DMS114 treated with DMSO at 0.1 percent for 48 hours (cell line): ENCODE measurements around the gene ARMC9.
"Not testable (repeated sequence)": the region's sequence is repeated elsewhere in the genome, so short reads cannot be mapped to it uniquely, and the experiment has no call there.

Source experiments
- DNase-seq: peaks from one replicate; lab custom pipeline; 2025; ENCODE audit not compliant: unreplicated experiment; lab: John Stamatoyannopoulos, UW

The ARMC9 gene

GRCh38 chr2:231395188-231396057 lies 197.0 kb downstream of the ARMC9 start, which contains the start of gene B3GNT7:
B3GNT7 (plus strand) TSS chr2:231395710; CDS start chr2:231395804, 94 bp downstream.
- no peak for DNase-seq

- no peak for DNase-seq
Measured at GRCh38 chr2:231396058-231396821, 197.8 kb downstream of the ARMC9 start.

GRCh38 chr2:231397011-231397927 lies 198.8 kb downstream of the ARMC9 start:
- DNase-seq = no peak

- DNase-seq = no peak
Measured at GRCh38 chr2:231397928-231398294, 199.5 kb downstream of the ARMC9 start.

GRCh38 chr2:231398585-231398984 lies 200.2 kb downstream of the ARMC9 start:
- DNase-seq = no peak

- DNase-seq = no peak
Measured at GRCh38 chr2:231399046-231399852, 200.8 kb downstream of the ARMC9 start.

GRCh38 chr2:231399853-231400680 lies 201.6 kb downstream of the ARMC9 start:
- DNase-seq = no peak

GRCh38 chr2:231400681-231401080 lies 202.2 kb downstream of the ARMC9 start:
- DNase-seq = not testable (repeated sequence)

GRCh38 chr2:231401101-231401500 lies 202.7 kb downstream of the ARMC9 start:
- not testable (repeated sequence) for DNase-seq

- DNase-seq = not testable (repeated sequence)
Measured at GRCh38 chr2:231403421-231404182, 205.2 kb downstream of the ARMC9 start.

- DNase-seq = not testable (repeated sequence)
Measured at GRCh38 chr2:231404183-231404578, 205.8 kb downstream of the ARMC9 start.

- not testable (repeated sequence) for DNase-seq
Measured at GRCh38 chr2:231405601-231406367, 207.4 kb downstream of the ARMC9 start.

GRCh38 chr2:231407686-231408085 lies 209.3 kb downstream of the ARMC9 start:
- not testable (repeated sequence) for DNase-seq

- not testable (repeated sequence) for DNase-seq
Measured at GRCh38 chr2:231408304-231408703, 209.9 kb downstream of the ARMC9 start.

GRCh38 chr2:231409776-231410175 lies 211.3 kb downstream of the ARMC9 start:
- DNase-seq = no peak

- no peak for DNase-seq
Measured at GRCh38 chr2:231410293-231411004, 212.0 kb downstream of the ARMC9 start.

GRCh38 chr2:231411237-231411636 lies 212.8 kb downstream of the ARMC9 start:
- DNase-seq = no peak
